NCI-H1436 treated with DMSO at 0.1 percent for 48 hours (cell line): ENCODE results near the gene PLEKHS1.
"Not testable (repeated sequence)": the region's sequence is repeated elsewhere in the genome, so short reads cannot be mapped to it uniquely, and the experiment has no call there.

Experiments used
- DNase-seq: peaks from one replicate; lab custom pipeline; 2025; lab: John Stamatoyannopoulos, UW

PLEKHS1 gene

DNA sequence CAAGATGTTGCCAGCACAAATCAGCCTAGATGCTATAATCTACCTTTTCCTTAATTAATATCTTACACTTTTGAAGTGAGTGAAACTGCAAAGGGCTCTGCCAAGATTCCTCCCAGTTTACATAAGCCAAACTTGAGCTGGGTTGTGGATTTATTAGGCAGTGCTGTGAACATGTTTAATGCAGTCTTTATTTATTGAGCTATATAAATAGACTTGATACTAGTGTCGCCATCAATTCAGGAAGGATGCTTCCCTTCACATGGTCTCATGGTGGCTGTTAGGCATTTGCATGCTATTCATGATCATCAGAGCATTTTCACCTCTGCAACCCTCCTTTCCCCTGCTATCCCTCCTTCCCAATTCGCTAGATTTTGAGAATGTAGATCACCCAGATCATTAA, 40.2 kb downstream of the PLEKHS1 start:
- DNase-seq, result no peak

DNA sequence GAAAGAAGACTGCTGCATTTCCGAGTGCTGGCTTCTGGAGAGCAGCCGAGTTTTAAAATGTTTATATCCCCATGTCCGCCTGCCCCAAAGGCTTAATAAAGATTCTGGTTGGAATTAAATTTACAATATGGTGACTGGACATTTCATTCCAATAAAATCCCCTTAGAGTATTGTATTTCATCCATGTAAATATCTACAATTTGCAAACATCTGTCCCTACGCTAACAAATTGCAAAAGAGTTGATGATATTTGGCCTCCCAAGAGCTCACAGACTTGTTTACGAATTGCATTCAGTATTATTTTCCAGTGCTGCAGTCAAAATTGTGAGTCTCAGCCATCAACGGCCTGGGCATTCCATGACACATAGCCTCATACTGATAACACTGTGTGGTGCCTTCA, 50.1 kb downstream of the PLEKHS1 start:
- no peak for DNase-seq

DNA sequence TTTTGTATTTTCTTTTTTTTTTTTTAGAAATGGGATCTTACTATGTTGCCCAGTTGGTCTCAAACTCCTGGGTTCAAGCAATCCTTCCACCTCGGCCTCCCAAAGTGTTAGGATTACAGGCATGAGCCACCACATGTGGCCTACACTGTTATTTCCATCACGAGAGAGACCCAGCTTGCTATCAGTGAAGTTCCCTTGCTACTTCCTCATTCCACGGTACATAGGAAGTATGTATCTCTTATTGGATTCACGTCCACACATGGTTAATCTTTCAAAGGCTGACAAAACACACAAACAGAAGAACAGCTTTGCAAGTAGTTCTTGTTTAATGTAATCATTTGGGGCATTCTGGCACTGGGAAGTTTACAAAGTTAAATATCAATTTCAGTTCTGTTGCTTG, 51.5 kb downstream of the PLEKHS1 start:
- DNase-seq, result no peak

DNA sequence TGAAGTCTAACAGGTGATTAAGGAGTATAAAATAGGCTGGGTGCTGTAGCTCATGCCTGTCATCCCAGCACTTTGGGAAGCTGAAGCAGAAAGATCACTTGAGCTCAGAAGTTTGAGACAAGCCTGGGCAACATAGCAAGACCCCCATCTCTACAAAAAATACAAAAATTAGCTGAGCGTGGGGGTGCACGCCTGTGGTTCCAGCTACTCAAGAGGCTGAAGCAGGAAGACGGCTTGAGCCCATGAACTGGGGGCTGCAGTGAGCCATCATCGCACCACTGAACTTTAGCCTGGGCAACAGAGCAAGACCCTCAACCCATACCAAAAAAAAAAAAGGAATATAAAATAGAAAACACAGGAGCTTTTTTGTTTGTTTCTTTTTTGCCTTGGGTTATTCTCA, 55.0 kb downstream of the PLEKHS1 start:
- no peak for DNase-seq

DNA sequence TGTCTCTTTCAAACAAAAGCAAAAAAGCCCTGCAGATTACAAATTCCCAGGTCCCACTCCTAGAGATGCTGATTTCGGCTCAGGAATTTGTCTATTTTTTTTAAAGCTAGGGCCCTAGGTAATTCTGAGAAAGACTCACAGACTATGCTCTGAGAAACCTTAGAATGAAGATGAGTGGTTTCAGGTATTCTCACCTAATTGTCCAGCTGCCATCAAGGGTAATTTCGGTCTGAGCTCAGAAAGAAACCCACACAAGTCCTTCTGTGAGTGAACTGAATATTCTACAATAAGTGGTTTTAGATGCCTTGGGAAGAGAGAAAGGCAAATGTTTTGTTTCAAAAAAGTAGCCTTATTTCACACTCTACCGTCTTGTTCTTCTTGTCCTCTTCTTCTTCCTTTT, 56.7 kb downstream of the PLEKHS1 start:
- no peak for DNase-seq

DNA sequence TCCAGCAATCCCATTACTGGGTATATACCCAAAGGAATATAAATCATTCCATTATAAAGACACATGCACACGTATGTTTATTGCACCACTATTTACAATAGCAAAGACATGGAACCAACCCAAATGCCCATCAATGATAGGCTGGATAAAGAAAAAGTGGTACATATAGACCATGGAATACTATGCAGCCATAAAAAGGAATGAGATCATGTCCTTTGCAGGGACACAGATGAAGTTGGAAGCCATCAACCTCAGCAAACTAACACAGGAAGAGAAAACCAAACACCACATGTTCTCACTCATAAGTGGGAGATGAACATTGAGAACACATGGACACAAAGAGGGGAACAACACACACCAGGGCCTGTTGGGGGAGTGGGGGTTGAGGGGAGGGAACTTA, 63.2 kb downstream of the PLEKHS1 start:
- DNase-seq, result not testable (repeated sequence)

DNA sequence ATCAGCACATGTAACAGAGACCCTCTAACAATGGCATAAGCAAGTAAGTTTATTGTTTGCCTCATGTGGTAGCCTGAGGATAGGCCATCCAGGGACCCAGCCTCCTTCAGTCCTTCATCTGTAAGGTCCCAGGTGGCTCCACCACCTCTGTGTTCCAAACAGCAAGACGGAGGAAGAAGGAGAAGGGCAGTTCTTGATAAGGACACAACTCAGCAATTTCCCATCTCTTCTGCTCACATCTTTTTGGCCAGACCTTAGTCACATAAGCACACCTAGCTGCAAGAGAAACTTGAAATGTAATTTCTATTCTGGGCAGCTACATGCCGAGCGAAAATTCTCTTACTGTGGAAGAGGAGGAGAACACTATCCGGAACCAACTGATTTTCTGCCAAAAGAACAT, 68.5 kb downstream of the PLEKHS1 start:
- DNase-seq, result no peak

DNA sequence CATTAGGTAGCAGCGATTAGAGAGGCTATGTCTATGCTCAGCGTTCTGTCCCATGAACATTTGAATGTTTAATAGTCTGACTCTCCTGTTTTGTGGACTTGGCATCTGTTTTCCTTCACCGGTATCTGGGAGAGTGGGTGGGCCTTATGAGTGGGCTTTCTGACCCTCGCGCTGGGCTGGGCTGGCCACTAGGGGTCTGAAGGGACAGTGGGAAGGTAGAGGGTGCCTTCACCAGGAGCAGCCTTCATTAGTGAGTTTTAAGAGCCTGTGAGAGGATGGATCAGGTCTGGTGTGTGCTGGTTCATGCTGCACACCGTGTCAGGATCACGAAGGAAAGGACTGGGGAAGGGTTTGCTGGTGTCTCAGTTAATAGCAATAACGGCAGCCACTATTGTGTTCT, 69.0 kb downstream of the PLEKHS1 start:
- no peak for DNase-seq

DNA sequence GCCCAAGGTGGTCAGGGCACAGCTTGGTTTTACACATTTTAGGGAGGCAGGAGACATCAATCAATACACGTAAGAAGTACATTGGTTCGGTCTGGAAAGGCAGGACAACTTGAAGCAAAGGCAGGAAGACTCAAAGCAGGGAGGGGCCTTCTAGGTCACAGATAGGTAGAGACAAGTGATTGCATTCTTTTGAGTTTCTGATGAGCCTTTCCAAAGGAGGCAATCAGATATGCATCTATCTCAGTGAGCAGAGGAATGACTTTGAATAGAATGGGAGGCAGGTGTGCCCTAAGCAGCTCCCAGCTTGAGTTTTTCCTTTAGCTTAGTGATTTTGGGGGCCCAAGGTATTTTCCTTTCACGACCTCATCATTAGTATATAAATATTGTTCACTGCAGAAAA, 69.8 kb downstream of the PLEKHS1 start:
- DNase-seq, result not testable (repeated sequence)

DNA sequence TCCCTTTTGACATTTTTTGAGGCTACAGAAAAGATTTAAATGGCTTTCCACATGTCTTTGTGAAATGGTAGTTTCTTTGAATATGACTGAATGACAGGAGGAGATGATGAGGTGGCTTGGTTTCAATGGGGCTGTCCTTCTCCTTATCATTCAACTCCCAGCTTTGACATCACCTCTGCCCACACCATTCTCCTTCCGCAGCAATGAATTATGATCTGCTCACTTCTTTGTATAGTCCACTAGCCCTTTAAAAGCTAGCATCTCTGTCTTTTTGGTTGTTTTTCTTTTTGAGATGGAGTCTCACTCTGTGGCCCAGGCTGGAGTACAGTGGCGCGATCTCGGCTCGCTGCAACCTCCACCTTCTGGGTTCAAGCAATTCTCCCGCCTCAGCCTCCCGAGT, 70.7 kb downstream of the PLEKHS1 start:
- DNase-seq, result no peak

DNA sequence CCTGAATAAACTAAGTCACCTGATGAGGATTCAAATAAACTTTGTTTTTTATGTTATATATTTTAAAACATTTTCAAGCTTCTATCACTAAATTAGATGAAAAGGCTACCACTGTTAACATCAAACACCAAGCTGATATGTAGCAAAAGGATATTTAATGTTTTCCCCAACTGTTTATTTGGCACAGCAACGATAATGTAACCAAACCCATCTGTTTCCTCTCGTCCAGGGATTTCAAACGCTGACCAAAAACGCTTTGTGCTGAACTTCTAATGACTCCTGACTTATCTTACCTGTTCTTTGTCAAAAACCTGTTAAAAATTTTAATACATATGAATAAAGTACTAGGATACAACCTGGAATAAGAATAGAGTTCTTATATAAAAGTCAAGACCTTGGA, 71.9 kb downstream of the PLEKHS1 start:
- no peak for DNase-seq

DNA sequence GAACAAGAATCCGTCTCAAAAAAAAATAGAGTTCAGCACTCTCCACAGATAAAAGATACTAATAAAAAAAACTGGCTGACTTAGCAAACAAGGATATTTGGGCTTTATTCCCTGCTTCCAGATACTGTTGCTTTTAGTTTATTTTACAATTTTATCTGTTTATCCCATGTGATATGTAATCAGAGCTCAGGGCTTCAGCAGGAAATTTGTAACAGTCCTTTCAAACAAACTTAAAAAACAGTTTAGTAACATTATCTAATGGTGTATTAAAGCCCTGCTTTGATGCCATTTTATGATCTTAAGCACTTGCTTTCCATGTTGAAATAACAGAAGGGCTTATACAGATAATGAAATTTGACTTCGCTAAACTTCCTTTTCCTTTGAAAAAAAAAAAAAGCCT, 74.3 kb downstream of the PLEKHS1 start:
- no peak for DNase-seq

DNA sequence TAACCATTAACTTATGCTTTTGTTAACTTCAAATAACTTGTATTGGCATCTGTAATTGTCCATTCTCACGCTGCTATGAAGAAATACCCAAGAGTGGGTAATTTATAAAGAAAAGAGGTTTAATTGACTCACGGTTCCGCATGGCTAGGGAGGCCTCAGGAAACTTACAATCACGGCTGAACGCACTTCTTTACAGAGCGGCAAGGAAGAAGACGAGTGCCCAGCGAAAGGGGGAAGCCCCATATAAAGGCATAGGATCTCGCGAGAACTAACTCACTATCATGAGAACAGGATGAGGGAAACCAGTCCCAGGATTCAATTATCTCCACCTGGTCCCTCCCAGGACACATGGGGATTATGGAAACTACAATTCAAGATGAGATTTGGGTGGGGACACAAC, 77.1 kb downstream of the PLEKHS1 start:
- not testable (repeated sequence) for DNase-seq
